IPS-18c (cell line): Measurements from ENCODE around the gene SLC2A14.
"Not testable (repeated sequence)": the region's sequence is repeated elsewhere in the genome, so short reads cannot be mapped to it uniquely, and the experiment has no call there.

Experiments
- H3K4me3 ChIP-seq: 2 replicates; pipeline ENCODE4 v1.7.0; 2013; ENCODE audit warnings: low read depth, mild to moderate bottlenecking, low read length, moderate library complexity; ENCODE audit not compliant: insufficient read depth
- H3K9me3 ChIP-seq: one replicate; pipeline ENCODE4 v1.6.1; 2013; ENCODE audit warnings: mild to moderate bottlenecking, low read length, moderate library complexity; ENCODE audit not compliant: control insufficient read depth, insufficient read depth

Gene SLC2A14

GRCh38 chr12:7797698-7798398, 74.9 kb downstream of the SLC2A14 start:
- Histone ChIP-seq H3K4me3 (no peak overlapping the region), H3K9me3 (no peaks in the 10 kb centered on the region)

- not testable (repeated sequence) for H3K4me3 ChIP-seq, H3K9me3 ChIP-seq
Measured at GRCh38 chr12:7797269-7797668, 75.4 kb downstream of the SLC2A14 start.

GRCh38 chr12:7793211-7793610, 79.5 kb downstream of the SLC2A14 start:
- H3K4me3 ChIP-seq = no peak overlapping the region
- H3K9me3 ChIP-seq = no peaks in the 10 kb centered on the region

- not testable (repeated sequence) for H3K9me3 ChIP-seq
- H3K4me3 ChIP-seq = peak within 1 kb of the TSS; percentile 55
Measured at GRCh38 chr12:7788884-7789528, 83.7 kb downstream of the SLC2A14 start, which contains the start of gene NANOG. Gene NANOG (plus strand): TSS chr12:7789402. CDS start chr12:7789615, 213 bp downstream.

GRCh38 chr12:7788294-7788660, 84.4 kb downstream of the SLC2A14 start:
- H3K4me3 ChIP-seq = no peak overlapping the region

GRCh38 chr12:7787574-7788293, 85.0 kb downstream of the SLC2A14 start:
- no peaks in the 10 kb centered on the region for H3K9me3 ChIP-seq
- no peak overlapping the region for H3K4me3 ChIP-seq

More at GRCh38 chr12:7788294-7788660, 84.4 kb downstream of the SLC2A14 start:
- H3K9me3 ChIP-seq = no peaks in the 10 kb centered on the region

GRCh38 chr12:7784701-7785100, 88.0 kb downstream of the SLC2A14 start:
- Histone ChIP-seq H3K4me3 (no peak overlapping the region), H3K9me3 (no peaks in the 10 kb centered on the region)

- not testable (repeated sequence) for H3K9me3 ChIP-seq, H3K4me3 ChIP-seq
Measured at GRCh38 chr12:7783433-7783832, 89.3 kb downstream of the SLC2A14 start.

- Histone ChIP-seq H3K4me3 (no peak overlapping the region), H3K9me3 (no peaks in the 10 kb centered on the region)
Measured at GRCh38 chr12:7782055-7782454, 90.7 kb downstream of the SLC2A14 start.

- H3K4me3 ChIP-seq = no peak overlapping the region
- peaks cover 2% of the 10 kb centered on the region for H3K9me3 ChIP-seq
Measured at GRCh38 chr12:7781274-7781673, 91.4 kb downstream of the SLC2A14 start.

- Histone ChIP-seq H3K9me3 (peaks cover 2% of the 10 kb centered on the region), H3K4me3 (no peak overlapping the region)
Measured at GRCh38 chr12:7769999-7770398, 102.7 kb downstream of the SLC2A14 start.
